ENCODE measurements around the gene CRYBG2.
"Not testable (repeated sequence)": the region's sequence is repeated elsewhere in the genome, so short reads cannot be mapped to it uniquely, and the experiment has no call there.

CRYBG2 gene

GRCh38 chr1:26317612-26318337, 36.2 kb downstream of the CRYBG2 start, which contains the start of gene CD52:
TSS of gene CD52 (plus strand) at chr1:26317958. CDS start at chr1:26318018, 60 bp downstream.
- DNase-seq (ENCODE audit: low spot score) = no peak

- no peak for DNase-seq (ENCODE audit: low spot score)
These were observed 36.8 kb downstream of the CRYBG2 start for GRCh38 chr1:26317146-26317545.

GRCh38 chr1:26315874-26316850, 37.8 kb downstream of the CRYBG2 start:
- DNase-seq (ENCODE audit: low spot score) = no peak

GRCh38 chr1:26314501-26314900, 39.4 kb downstream of the CRYBG2 start:
- no peak for DNase-seq (ENCODE audit: low spot score)

GRCh38 chr1:26307966-26308899, 45.7 kb downstream of the CRYBG2 start:
- DNase-seq (ENCODE audit: low spot score) = not testable (repeated sequence)

GRCh38 chr1:26307363-26307781, 46.6 kb downstream of the CRYBG2 start:
- DNase-seq (ENCODE audit: low spot score) = no peak

GRCh38 chr1:26306290-26307229, 47.4 kb downstream of the CRYBG2 start, which contains the start of gene UBXN11:
TSS of gene UBXN11 (minus strand) at chr1:26306636. CDS start at chr1:26302883, 3,753 bp downstream.
- DNase-seq (ENCODE audit: low spot score) = peak; percentile 94

GRCh38 chr1:26305667-26306289, 48.2 kb downstream of the CRYBG2 start:
- no peak for DNase-seq (ENCODE audit: low spot score)

- peak; percentile 78 for DNase-seq (ENCODE audit: low spot score)
These were observed 51.1 kb downstream of the CRYBG2 start for GRCh38 chr1:26302733-26303405.

- no peak for DNase-seq (ENCODE audit: low spot score)
These were observed 53.2 kb downstream of the CRYBG2 start for GRCh38 chr1:26300578-26301275.

- no peak for DNase-seq (ENCODE audit: low spot score)
These were observed 56.2 kb downstream of the CRYBG2 start for GRCh38 chr1:26297791-26298124.

- no peak for DNase-seq (ENCODE audit: low spot score)
These were observed 56.7 kb downstream of the CRYBG2 start for GRCh38 chr1:26297057-26297790.

GRCh38 chr1:26296340-26297056, 57.4 kb downstream of the CRYBG2 start:
- DNase-seq (ENCODE audit: low spot score) = no peak

GRCh38 chr1:26295194-26296138, 58.5 kb downstream of the CRYBG2 start:
- DNase-seq (ENCODE audit: low spot score) = no peak

- no peak for DNase-seq (ENCODE audit: low spot score)
These were observed 59.9 kb downstream of the CRYBG2 start for GRCh38 chr1:26293911-26294463.

- not testable (repeated sequence) for DNase-seq (ENCODE audit: low spot score)
These were observed 61.2 kb downstream of the CRYBG2 start for GRCh38 chr1:26292735-26293134.

All from AG08396 (cell line).